ENCODE data around the gene SAXO1.

The SAXO1 gene

DNA sequence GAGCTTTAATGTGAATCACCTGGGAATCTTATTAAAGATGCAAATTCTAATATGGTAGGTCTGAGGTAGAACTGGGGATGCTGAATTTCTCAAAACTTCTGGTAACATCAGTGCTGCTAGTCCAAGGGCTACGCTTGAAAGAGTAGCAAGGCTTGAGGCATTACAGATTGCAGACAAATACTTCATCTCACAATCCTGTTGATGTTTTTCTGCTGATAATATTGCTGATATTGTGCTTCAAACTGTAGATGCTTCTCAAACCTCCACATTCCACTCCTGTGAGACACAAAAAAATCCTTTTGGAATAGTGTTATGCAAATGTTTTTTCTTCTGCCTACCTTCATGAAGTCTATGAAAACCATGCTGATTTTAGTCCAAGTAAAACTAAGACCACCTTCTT, 139.5 kb downstream of the SAXO1 start:
- TF ChIP-seq, protein P1, sequence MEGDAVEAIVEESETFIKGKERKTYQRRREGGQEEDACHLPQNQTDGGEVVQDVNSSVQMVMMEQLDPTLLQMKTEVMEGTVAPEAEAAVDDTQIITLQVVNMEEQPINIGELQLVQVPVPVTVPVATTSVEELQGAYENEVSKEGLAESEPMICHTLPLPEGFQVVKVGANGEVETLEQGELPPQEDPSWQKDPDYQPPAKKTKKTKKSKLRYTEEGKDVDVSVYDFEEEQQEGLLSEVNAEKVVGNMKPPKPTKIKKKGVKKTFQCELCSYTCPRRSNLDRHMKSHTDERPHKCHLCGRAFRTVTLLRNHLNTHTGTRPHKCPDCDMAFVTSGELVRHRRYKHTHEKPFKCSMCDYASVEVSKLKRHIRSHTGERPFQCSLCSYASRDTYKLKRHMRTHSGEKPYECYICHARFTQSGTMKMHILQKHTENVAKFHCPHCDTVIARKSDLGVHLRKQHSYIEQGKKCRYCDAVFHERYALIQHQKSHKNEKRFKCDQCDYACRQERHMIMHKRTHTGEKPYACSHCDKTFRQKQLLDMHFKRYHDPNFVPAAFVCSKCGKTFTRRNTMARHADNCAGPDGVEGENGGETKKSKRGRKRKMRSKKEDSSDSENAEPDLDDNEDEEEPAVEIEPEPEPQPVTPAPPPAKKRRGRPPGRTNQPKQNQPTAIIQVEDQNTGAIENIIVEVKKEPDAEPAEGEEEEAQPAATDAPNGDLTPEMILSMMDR (IDR thresholded peaks at IDR 0.05; ENCODE audit: low read depth, low read length, poor library complexity, severe bottlenecking) = no peak
- no peak for TF ChIP-seq EZH2phosphoT487 (IDR thresholded peaks at IDR 0.05; ENCODE audit: borderline replicate concordance, low read length)
- no peaks in the 10 kb centered on the region for H3K9me2 ChIP-seq (replicated peaks; ENCODE audit: control insufficient read depth, low read length)
- H3K27ac ChIP-seq (ENCODE audit: low read depth, low read length) = no peak overlapping the region
- H3K79me2 ChIP-seq (ENCODE audit: control insufficient read depth, low read length) = no peaks in the 10 kb centered on the region
- H3F3A ChIP-seq (ENCODE audit: control insufficient read depth, insufficient read depth) = no peaks in the 10 kb centered on the region
- H3K36me3 ChIP-seq (ENCODE audit: control insufficient read depth, low read length) = no peaks in the 10 kb centered on the region
- H3K4me1 ChIP-seq (ENCODE audit: control insufficient read depth, low read length) = no peaks in the 10 kb centered on the region
- no peaks in the 10 kb centered on the region for H3K9me3 ChIP-seq (ENCODE audit: control insufficient read depth, insufficient read depth, low read length)
- no peaks in the 10 kb centered on the region for H3K27me3 ChIP-seq (ENCODE audit: control insufficient read depth, low read length)
- no peak overlapping the region for H3K4me3 ChIP-seq (ENCODE audit: low read length)
- no peak overlapping the region for H3K4me2 ChIP-seq (ENCODE audit: low read length)
- H4K20me1 ChIP-seq (ENCODE audit: control insufficient read depth, insufficient read depth, low read depth, low read length) = no peaks in the 10 kb centered on the region

DNA sequence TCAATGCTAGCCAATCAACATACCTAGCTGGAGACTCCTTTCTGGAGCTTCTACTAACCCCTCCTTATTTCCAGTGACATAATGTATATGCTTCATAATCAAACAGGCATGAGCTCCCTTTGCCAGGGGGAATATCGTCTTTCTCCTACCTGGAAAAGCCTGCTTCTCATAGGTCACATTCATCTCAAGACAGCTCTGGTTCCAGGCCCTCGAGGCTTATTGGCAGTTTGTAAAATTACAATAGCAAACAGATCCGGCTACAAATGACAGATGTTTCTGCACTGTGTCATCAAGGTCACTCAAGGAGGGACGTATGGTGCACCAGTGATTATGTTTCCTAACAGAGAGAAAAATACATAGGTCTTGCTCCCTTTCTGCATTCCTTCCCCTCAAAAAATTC, 140.0 kb downstream of the SAXO1 start:
- Histone ChIP-seq H3K9me3 (ENCODE audit: control insufficient read depth, insufficient read depth, low read length) (no peaks in the 10 kb centered on the region), H4K20me1 (ENCODE audit: control insufficient read depth, insufficient read depth, low read depth, low read length) (no peaks in the 10 kb centered on the region), H3K4me3 (ENCODE audit: low read length) (no peak overlapping the region), H3F3A (ENCODE audit: control insufficient read depth, insufficient read depth) (no peaks in the 10 kb centered on the region), H3K9me2 (replicated peaks; ENCODE audit: control insufficient read depth, low read length) (no peaks in the 10 kb centered on the region), H3K36me3 (ENCODE audit: control insufficient read depth, low read length) (no peaks in the 10 kb centered on the region), H3K27ac (ENCODE audit: low read depth, low read length) (no peak overlapping the region), H3K27me3 (ENCODE audit: control insufficient read depth, low read length) (no peaks in the 10 kb centered on the region), H3K4me1 (ENCODE audit: control insufficient read depth, low read length) (no peaks in the 10 kb centered on the region), H3K79me2 (ENCODE audit: control insufficient read depth, low read length) (no peaks in the 10 kb centered on the region), H3K4me2 (ENCODE audit: low read length) (no peak overlapping the region)
- TF ChIP-seq, protein P1 (IDR thresholded peaks at IDR 0.05; ENCODE audit: low read depth, low read length, poor library complexity, severe bottlenecking) = no peak
- no peak for TF ChIP-seq EZH2phosphoT487 (IDR thresholded peaks at IDR 0.05; ENCODE audit: borderline replicate concordance, low read length)

DNA sequence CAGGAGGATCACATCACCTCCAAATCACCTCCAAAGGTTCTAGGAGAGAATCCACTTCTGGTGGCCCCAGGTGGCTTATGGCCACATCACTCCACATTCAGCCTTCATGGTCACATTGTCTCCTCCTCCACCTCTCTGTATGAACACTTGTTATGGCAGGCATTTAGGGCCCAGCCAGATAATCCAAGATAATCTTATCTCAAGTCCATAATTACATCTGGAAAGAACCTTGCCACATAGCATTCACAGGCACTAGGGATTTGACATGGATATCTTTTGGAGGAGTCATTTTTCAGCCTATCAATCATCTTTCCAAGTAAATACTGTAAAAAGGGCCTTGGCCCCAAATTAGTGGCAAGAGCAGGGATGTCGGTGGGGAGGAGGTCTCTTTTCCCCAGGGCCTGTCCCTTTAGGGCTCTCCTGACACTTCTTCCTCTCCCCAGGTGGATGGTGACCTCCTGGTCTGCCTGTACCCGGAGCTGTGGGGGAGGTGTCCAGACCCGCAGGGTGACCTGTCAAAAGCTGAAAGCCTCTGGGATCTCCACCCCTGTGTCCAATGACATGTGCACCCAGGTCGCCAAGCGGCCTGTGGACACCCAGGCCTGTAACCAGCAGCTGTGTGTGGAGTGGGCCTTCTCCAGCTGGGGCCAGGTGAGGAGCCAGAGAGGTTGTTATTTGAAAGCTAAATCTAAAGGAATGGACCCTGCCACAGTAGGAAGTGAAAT, 140.9 kb downstream of the SAXO1 start:
- TF ChIP-seq, protein P1 (IDR thresholded peaks at IDR 0.05; ENCODE audit: low read depth, low read length, poor library complexity, severe bottlenecking) = no peak
- TF ChIP-seq EZH2phosphoT487 (IDR thresholded peaks at IDR 0.05; ENCODE audit: borderline replicate concordance, low read length) = no peak
- no peak overlapping the region for H3K4me3 ChIP-seq (ENCODE audit: low read length)

More for the DNA sequence above, 140.9 kb downstream of the SAXO1 start:
- H3K4me2 ChIP-seq (ENCODE audit: low read length) = no peak overlapping the region
- H3K9me3 ChIP-seq (ENCODE audit: control insufficient read depth, insufficient read depth, low read length) = no peaks in the 10 kb centered on the region
- no peaks in the 10 kb centered on the region for H3K4me1 ChIP-seq (ENCODE audit: control insufficient read depth, low read length)
- H3F3A ChIP-seq (ENCODE audit: control insufficient read depth, insufficient read depth) = no peaks in the 10 kb centered on the region
- no peaks in the 10 kb centered on the region for H3K27me3 ChIP-seq (ENCODE audit: control insufficient read depth, low read length)
- no peaks in the 10 kb centered on the region for H3K79me2 ChIP-seq (ENCODE audit: control insufficient read depth, low read length)
- no peaks in the 10 kb centered on the region for H3K36me3 ChIP-seq (ENCODE audit: control insufficient read depth, low read length)
- no peaks in the 10 kb centered on the region for H4K20me1 ChIP-seq (ENCODE audit: control insufficient read depth, insufficient read depth, low read depth, low read length)
- no peaks in the 10 kb centered on the region for H3K9me2 ChIP-seq (replicated peaks; ENCODE audit: control insufficient read depth, low read length)
- H3K27ac ChIP-seq (ENCODE audit: low read depth, low read length) = no peak overlapping the region
